H9 (cell line): ENCODE data around the gene NCKAP5. TPM values are rescaled to one million over a fixed set of nuclear protein-coding genes. Genes with fewer than 3 reads are reported as not detected.

ENCODE experiments used
- DNase-seq: peaks from one replicate; pipeline ENCODE4 v3.0.0-alpha.2; 2017
- H2AFZ ChIP-seq: one replicate; pipeline ENCODE4 v1.6.1; 2013; ENCODE audit warnings: mild to moderate bottlenecking, low read length, control low read depth, moderate library complexity
- H2AK5ac ChIP-seq: 2 replicates; pipeline ENCODE4 v1.6.1; 2013; ENCODE audit warnings: low read length, control low read depth, mixed read lengths; ENCODE audit not compliant: insufficient read length
- H2BK120ac ChIP-seq: one replicate; pipeline ENCODE4 v1.6.1; 2013; ENCODE audit warnings: low read depth, mild to moderate bottlenecking, low read length, control low read depth, inconsistent platforms; ENCODE audit not compliant: poor library complexity, severe bottlenecking
- H2BK12ac ChIP-seq: 2 replicates; pipeline ENCODE4 v1.6.1; 2013; ENCODE audit warnings: low read length, control low read depth, mixed read lengths, low read depth; ENCODE audit not compliant: insufficient read length
- H2BK15ac ChIP-seq: 2 replicates; pipeline ENCODE4 v1.6.1; 2013; ENCODE audit warnings: low read depth, low read length, control low read depth
- H2BK20ac ChIP-seq: one replicate; pipeline ENCODE4 v1.6.1; 2013; ENCODE audit warnings: low read depth, mild to moderate bottlenecking, low read length, control low read depth, inconsistent platforms; ENCODE audit not compliant: poor library complexity, severe bottlenecking
- H2BK5ac ChIP-seq: 2 replicates; pipeline ENCODE4 v1.6.1; 2013; ENCODE audit warnings: low read length, control low read depth, mixed read lengths; ENCODE audit not compliant: insufficient read length
- H3K14ac ChIP-seq: 2 replicates; pipeline ENCODE4 v1.6.1; 2013; ENCODE audit warnings: low read length, control low read depth; ENCODE audit not compliant: insufficient read depth
- H3K18ac ChIP-seq: 2 replicates; pipeline ENCODE4 v1.6.1; 2013; ENCODE audit warnings: low read depth, mild to moderate bottlenecking, mixed read lengths, low read length, control low read depth; ENCODE audit not compliant: insufficient read length
- H3K23ac ChIP-seq: 2 replicates; pipeline ENCODE4 v1.6.1; 2013; ENCODE audit warnings: low read length, control low read depth, mixed read lengths, low read depth; ENCODE audit not compliant: insufficient read length
- H3K23me2 ChIP-seq: 2 replicates; pipeline ENCODE4 v1.6.1; 2013; ENCODE audit warnings: low read depth, mild to moderate bottlenecking, mixed read lengths, low read length, control low read depth; ENCODE audit not compliant: insufficient read length, poor library complexity, severe bottlenecking
- H3K27ac ChIP-seq: 2 replicates; pipeline ENCODE4 v1.5.1; 2013; ENCODE audit warnings: low read length, control low read depth, mixed read lengths, low read depth; ENCODE audit not compliant: insufficient read length
- H3K27me3 ChIP-seq: 2 replicates; pipeline ENCODE4 v1.6.1; 2013; ENCODE audit warnings: low read length, control low read depth, inconsistent platforms; ENCODE audit not compliant: insufficient read depth
- H3K4ac ChIP-seq: 2 replicates; pipeline ENCODE4 v1.6.1; 2013; ENCODE audit warnings: low read depth, mild to moderate bottlenecking, control low read depth, inconsistent platforms, low read length, moderate library complexity
- H3K4me1 ChIP-seq: 2 replicates; pipeline ENCODE4 v1.6.1; 2013; ENCODE audit warnings: low read length, control low read depth, inconsistent platforms; ENCODE audit not compliant: insufficient read depth
- H3K4me2 ChIP-seq: 2 replicates; pipeline ENCODE4 v1.6.1; 2013; ENCODE audit warnings: low read length, control low read depth, mixed read lengths; ENCODE audit not compliant: insufficient read length, insufficient read depth
- H3K56ac ChIP-seq: 2 replicates; pipeline ENCODE4 v1.6.1; 2013; ENCODE audit warnings: low read depth, mild to moderate bottlenecking, mixed read lengths, low read length, control low read depth; ENCODE audit not compliant: insufficient read length
- H3K79me1 ChIP-seq: 2 replicates; pipeline ENCODE4 v1.6.1; 2013; ENCODE audit warnings: low read depth, mild to moderate bottlenecking, moderate library complexity, low read length, control low read depth, inconsistent platforms; ENCODE audit not compliant: insufficient read depth, poor library complexity, severe bottlenecking
- H3K79me2 ChIP-seq: 2 replicates; pipeline ENCODE4 v1.6.1; 2013; ENCODE audit warnings: low read length, control low read depth, inconsistent platforms; ENCODE audit not compliant: insufficient read depth
- H3K9ac ChIP-seq: 2 replicates; pipeline ENCODE4 v1.6.1; 2013; ENCODE audit warnings: low read length, control low read depth, mixed read lengths; ENCODE audit not compliant: insufficient read length; ENCODE audit errors: extremely low read depth
- H3K9me3 ChIP-seq: one replicate; pipeline ENCODE4 v1.6.1; 2013; ENCODE audit warnings: low read depth, low read length, inconsistent platforms; ENCODE audit not compliant: control insufficient read depth
- H3T11ph ChIP-seq: one replicate; pipeline ENCODE4 v1.6.1; 2013; ENCODE audit warnings: mild to moderate bottlenecking, low read length, control low read depth, inconsistent platforms
- H4K20me1 ChIP-seq: one replicate; pipeline ENCODE4 v1.6.1; 2013; ENCODE audit not compliant: control insufficient read depth, insufficient read length, insufficient read depth
- H4K5ac ChIP-seq: 2 replicates; pipeline ENCODE4 v1.6.1; 2013; ENCODE audit warnings: low read depth, mild to moderate bottlenecking, mixed read lengths, low read length, control low read depth; ENCODE audit not compliant: insufficient read length
- H4K8ac ChIP-seq: replicated peaks from 2 replicates; pipeline ENCODE4 v1.6.1; 2013; ENCODE audit warnings: low read length, control low read depth, mixed read lengths, low read depth; ENCODE audit not compliant: insufficient read length
- H4K91ac ChIP-seq: 2 replicates; pipeline ENCODE4 v1.6.1; 2013; ENCODE audit warnings: low read depth, mild to moderate bottlenecking, moderate library complexity, mixed read lengths, low read length, control low read depth; ENCODE audit not compliant: insufficient read length
- H3K27ac Mint-ChIP-seq, 3 experiments: 2 replicates in 2 of 3; 3 replicates in 1 of 3; pipeline ENCODE4 v1.8.0; 2020 to 2021; ENCODE audit warnings: mixed read lengths in 3 of 3, mild to moderate bottlenecking in 1 of 3, moderate library complexity in 1 of 3
- H3K27me3 Mint-ChIP-seq: 2 replicates; pipeline ENCODE4 v1.8.0; 2021; ENCODE audit warnings: low read depth, mild to moderate bottlenecking, moderate library complexity, mixed read lengths
- H3K36me3 Mint-ChIP-seq, 3 experiments: 2 replicates in 2 of 3; 3 replicates in 1 of 3; pipeline ENCODE4 v1.8.0; 2020 to 2021; ENCODE audit warnings: low read depth in 3 of 3, mixed read lengths in 3 of 3; ENCODE audit not compliant: insufficient read depth in 1 of 3
- H3K4me1 Mint-ChIP-seq, 2 experiments: 2 replicates each; pipeline ENCODE4 v1.8.0; 2020; ENCODE audit warnings: mixed read lengths in 2 of 2
- H3K4me3 Mint-ChIP-seq, 2 experiments: 2 replicates in 1 of 2; 3 replicates in 1 of 2; pipeline ENCODE4 v1.8.0; 2020 to 2021; ENCODE audit warnings: mild to moderate bottlenecking in 2 of 2, mixed read lengths in 2 of 2, moderate library complexity in 1 of 2
- H3K9me3 Mint-ChIP-seq, 2 experiments: 2 replicates in 1 of 2; 3 replicates in 1 of 2; pipeline ENCODE4 v1.8.0; 2020; ENCODE audit warnings: mild to moderate bottlenecking in 2 of 2, mixed read lengths in 2 of 2, moderate library complexity in 1 of 2
- CTCF ChIP-seq: fragments of 200-600 bp; sonication (generic); conservative IDR thresholded peaks from 3 replicates; pipeline ENCODE4 v1.8.0; 2021; ENCODE audit warnings: antibody characterized with exemption, mild to moderate bottlenecking
- WGBS: extraction: QIAGEN DNeasy Blood & Tissue Kit; methylation state at CpG from one replicate; pipeline ENCODE4 v1.1.7; 2013; ENCODE audit warnings: missing lambda C conversion rate, low lambda C conversion rate, mixed read lengths; ENCODE audit not compliant: insufficient read length; ENCODE audit errors: extremely low coverage; 5-methylcytosine and 5-hydroxymethylcytosine counted together
- total RNA-seq: library from RNA; stranded (reverse); gene quantifications from 2 replicates; pipeline ENCODE4 v1.2.1, GENCODE V29; 2021

Gene NCKAP5
- total RNA-seq, 1 experiment from 2014 or later: 0.26 TPM

- H3K4me1 ChIP-seq: no peaks in the 10 kb centered on the region
- H2BK15ac ChIP-seq: no peak overlapping the region
- H3K9ac ChIP-seq: no peak overlapping the region
- H3K79me1 ChIP-seq: no peaks in the 10 kb centered on the region
- no peaks in the 10 kb centered on the region for H3K79me2 ChIP-seq
- no CpG with 5 or more reads among the region's 2 CpGs for WGBS
- H3K56ac ChIP-seq: no peak overlapping the region
- H3K14ac ChIP-seq: no peak overlapping the region
- no peak overlapping the region for H2BK20ac ChIP-seq
- H2AK5ac ChIP-seq: no peak overlapping the region
- H2BK5ac ChIP-seq: no peak overlapping the region
- Mint-ChIP-seq H3K4me3 (no peak overlapping the region), H3K9me3 (no peaks in the 10 kb centered on the region), H3K4me1 (no peaks in the 10 kb centered on the region), H3K36me3 (no peaks in the 10 kb centered on the region), H3K27ac (no peak overlapping the region), H3K27me3 (no peaks in the 10 kb centered on the region)
- H3K9me3 ChIP-seq: no peaks in the 10 kb centered on the region
- H3K23me2 ChIP-seq: no peaks in the 10 kb centered on the region
- no peak overlapping the region for H2BK12ac ChIP-seq
- H3K4ac ChIP-seq: no peak overlapping the region
- H3K4me2 ChIP-seq: no peak overlapping the region
- no peak overlapping the region for H2AFZ ChIP-seq
- no peaks in the 10 kb centered on the region for H4K20me1 ChIP-seq
- no peak overlapping the region for H3T11ph ChIP-seq
- no peak overlapping the region for H4K8ac ChIP-seq
- no peak overlapping the region for H3K18ac ChIP-seq
- H3K27me3 ChIP-seq: no peaks in the 10 kb centered on the region
- no peak overlapping the region for H3K27ac ChIP-seq
- H4K5ac ChIP-seq: no peak overlapping the region
- no peak for DNase-seq
- no peak for TF ChIP-seq CTCF
- H4K91ac ChIP-seq: no peak overlapping the region
- H2BK120ac ChIP-seq: no peak overlapping the region
- H3K23ac ChIP-seq: no peak overlapping the region
These were observed 280.6 kb downstream of the NCKAP5 start for GRCh38 chr2:133287709-133288108.
